GM12878 (cell line): ENCODE data around the gene C1GALT1. TPM values are rescaled to one million over a fixed set of nuclear protein-coding genes. Genes with fewer than 3 reads are reported as not detected.
A peak's percentile ranks its signal among the peaks of the same experiment; 100 is the strongest.

Experiments
- BHLHE40 ChIP-seq, 2 experiments: fragments of 450-650 bp in 1 of 2; IDR thresholded peaks; 2 replicates each; pipeline ENCODE4 v1.6.1; 2011 to 2017; ENCODE audit warnings: low read depth in 2 of 2, borderline replicate concordance in 1 of 2, improper control_type of control experiment in 1 of 2, low read length in 1 of 2, mild to moderate bottlenecking in 1 of 2
- CREM ChIP-seq: IDR thresholded peaks from 2 replicates; pipeline ENCODE4 v1.6.1; 2014; ENCODE audit warnings: antibody characterized with exemption, low read depth
- EGR1 ChIP-seq, 2 experiments: IDR thresholded peaks; 1 replicate in 1 of 2; 2 replicates in 1 of 2; pipeline ENCODE4 v1.6.1; 2011 to 2012; ENCODE audit warnings: low read depth in 2 of 2, low read length in 2 of 2, borderline replicate concordance in 1 of 2, mild to moderate bottlenecking in 1 of 2, moderate library complexity in 1 of 2
- GATAD2B ChIP-seq: fragments of 450-650 bp; conservative IDR thresholded peaks from 2 replicates; pipeline ENCODE4 v1.6.1; 2017; ENCODE audit warnings: low read depth, mild to moderate bottlenecking, moderate library complexity
- HDAC2 ChIP-seq: fragments of 200-600 bp; sonication (generic); IDR thresholded peaks from 2 replicates; pipeline ENCODE4 v1.6.1; 2017
- LARP7 ChIP-seq: fragments of 450-650 bp; IDR thresholded peaks from 2 replicates; pipeline ENCODE4 v1.6.1; 2017; ENCODE audit warnings: mild to moderate bottlenecking
- MYC ChIP-seq: IDR thresholded peaks from 2 replicates; pipeline ENCODE4 v1.6.1; 2011; ENCODE audit warnings: mild to moderate bottlenecking, low read length, moderate library complexity, inconsistent platforms; ENCODE audit not compliant: insufficient read depth, insufficient replicate concordance, insufficient read length, severe bottlenecking
- NFIC ChIP-seq: IDR thresholded peaks from 2 replicates; pipeline ENCODE4 v1.6.1; 2012; ENCODE audit warnings: low read depth, mild to moderate bottlenecking, inconsistent platforms, low read length, moderate library complexity
- NFYA ChIP-seq: IDR thresholded peaks from 2 replicates; pipeline ENCODE4 v1.6.1; 2011; ENCODE audit warnings: low read depth, mild to moderate bottlenecking, low read length, improper control_type of control experiment, borderline replicate concordance
- NFYB ChIP-seq: IDR thresholded peaks from 2 replicates; pipeline ENCODE4 v1.6.1; 2011; ENCODE audit warnings: low read depth, mild to moderate bottlenecking, low read length, improper control_type of control experiment, moderate library complexity; ENCODE audit not compliant: insufficient read depth
- NR2F1 ChIP-seq: fragments of 450-650 bp; conservative IDR thresholded peaks from 2 replicates; pipeline ENCODE4 v1.6.1; 2017; ENCODE audit warnings: mild to moderate bottlenecking
- RAD21 ChIP-seq: IDR thresholded peaks from 2 replicates; pipeline ENCODE4 v1.6.1; 2011; ENCODE audit warnings: mild to moderate bottlenecking, low read depth, low read length, moderate library complexity; ENCODE audit not compliant: insufficient read depth
- SREBF1 ChIP-seq: IDR thresholded peaks from 2 replicates; pipeline ENCODE4 v1.6.1; 2012; ENCODE audit warnings: mild to moderate bottlenecking, low read length
- TBL1XR1 ChIP-seq: IDR thresholded peaks from 2 replicates; pipeline ENCODE4 v1.6.1; 2012; ENCODE audit warnings: low read depth, low read length, improper control_type of control experiment
- ZNF274 ChIP-seq: IDR thresholded peaks from one replicate; pipeline ENCODE4 v1.8.0; 2011; ENCODE audit not compliant: insufficient read length, insufficient read depth
- ZSCAN29 ChIP-seq: fragments of 450-650 bp; IDR thresholded peaks from 2 replicates; pipeline ENCODE4 v1.6.1; 2017; ENCODE audit warnings: mild to moderate bottlenecking, moderate library complexity
- ZZZ3 ChIP-seq: IDR thresholded peaks from 2 replicates; pipeline ENCODE4 v1.6.1; 2011; ENCODE audit warnings: low read depth; ENCODE audit not compliant: control insufficient read depth, insufficient read length
- polyA plus RNA-seq, 11 experiments: library from polyadenylated mRNA; depleted of rRNA in 4 of 11; unstranded in 6 of 11; stranded (reverse) in 5 of 11; fragments of >200 nt; fragmentation: Nextera tagmentation in 4 of 11; fragmentation: Illumina TruSeq in 1 of 11; extraction: Ambion mirVana in 4 of 11; extraction: Trizol in 1 of 11; gene quantifications; 1 replicate in 1 of 11; 2 replicates in 10 of 11; pipeline versions ENCODE4 v1.2.1 to v1.2.3, GENCODE V29; 2011 to 2016; ENCODE audit warnings: inconsistent platforms in 2 of 11, missing spikeins in 2 of 11, low read depth in 1 of 11
- total RNA-seq, 4 experiments: library from RNA; depleted of rRNA in 3 of 4; stranded (reverse); fragments of >200 nt in 3 of 4; fragmentation: Illumina TruSeq in 1 of 4; extraction: Trizol in 1 of 4; gene quantifications; 2 replicates each; pipeline versions ENCODE4 v1.2.1 to v1.2.3, GENCODE V29; 2013 to 2021
- TF ChIP-seq, protein P1 (sequence below): fragments of 450-650 bp; IDR thresholded peaks from 2 replicates; pipeline ENCODE4 v1.6.1; 2016; ENCODE audit warnings: mild to moderate bottlenecking
- TF ChIP-seq, protein P2 (sequence below): fragments of 450-650 bp; IDR thresholded peaks from 2 replicates; pipeline ENCODE4 v1.6.1; 2017; ENCODE audit warnings: mild to moderate bottlenecking, low read depth, inconsistent platforms; ENCODE audit not compliant: poor library complexity, severe bottlenecking
- TF ChIP-seq, protein P3 (sequence below): IDR thresholded peaks from 2 replicates; pipeline ENCODE4 v1.6.1; 2011; ENCODE audit warnings: borderline replicate concordance, low read depth, mild to moderate bottlenecking, moderate library complexity, mixed read lengths, low read length; ENCODE audit not compliant: insufficient read depth; ENCODE audit errors: extremely low read length
- TF ChIP-seq, protein P4 (sequence below): fragments of 450-650 bp; formaldehyde crosslinking; IDR thresholded peaks from 2 replicates; pipeline ENCODE4 v1.4.0; 2022; ENCODE audit warnings: mild to moderate bottlenecking, moderate library complexity
- TF ChIP-seq, protein P5 (sequence below): IDR thresholded peaks from 2 replicates; pipeline ENCODE4 v1.6.1; 2011; ENCODE audit warnings: borderline replicate concordance, low read depth, mild to moderate bottlenecking, moderate library complexity, low read length; ENCODE audit not compliant: insufficient read depth, poor library complexity, severe bottlenecking

The C1GALT1 gene
- total and polyA plus RNA-seq, 10 of the 15 experiments (the other 5 are each of a cell fraction or from before 2014, with no cell fraction given): 1.6 to 25.0 (median 8.5) TPM

DNA sequence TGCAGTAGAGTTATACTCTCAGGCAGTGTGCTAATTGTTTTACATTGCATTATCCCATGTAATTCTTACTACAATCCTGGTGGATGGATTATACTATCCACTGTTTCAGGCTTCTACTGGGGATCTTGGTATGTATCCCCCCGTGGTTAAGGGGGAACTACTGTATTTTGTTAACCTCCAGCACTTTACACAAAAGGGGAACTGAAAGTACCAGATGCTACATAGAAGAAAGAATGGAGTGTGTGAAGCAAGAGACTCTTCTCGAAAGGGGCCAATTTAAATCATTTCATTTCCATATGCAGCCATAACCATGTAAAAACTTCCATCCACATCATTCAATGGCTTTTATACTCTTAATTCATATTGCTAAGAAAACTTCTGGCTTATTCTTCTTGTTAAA, 69.4 kb downstream of the C1GALT1 start (continued):
- TF ChIP-seq, protein P1, sequence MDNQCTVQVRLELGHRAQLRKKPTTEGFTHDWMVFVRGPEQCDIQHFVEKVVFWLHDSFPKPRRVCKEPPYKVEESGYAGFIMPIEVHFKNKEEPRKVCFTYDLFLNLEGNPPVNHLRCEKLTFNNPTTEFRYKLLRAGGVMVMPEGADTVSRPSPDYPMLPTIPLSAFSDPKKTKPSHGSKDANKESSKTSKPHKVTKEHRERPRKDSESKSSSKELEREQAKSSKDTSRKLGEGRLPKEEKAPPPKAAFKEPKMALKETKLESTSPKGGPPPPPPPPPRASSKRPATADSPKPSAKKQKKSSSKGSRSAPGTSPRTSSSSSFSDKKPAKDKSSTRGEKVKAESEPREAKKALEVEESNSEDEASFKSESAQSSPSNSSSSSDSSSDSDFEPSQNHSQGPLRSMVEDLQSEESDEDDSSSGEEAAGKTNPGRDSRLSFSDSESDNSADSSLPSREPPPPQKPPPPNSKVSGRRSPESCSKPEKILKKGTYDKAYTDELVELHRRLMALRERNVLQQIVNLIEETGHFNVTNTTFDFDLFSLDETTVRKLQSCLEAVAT: 0 out of 2 replicates have a peak, but pooled peaks have one; percentile 31
- TF ChIP-seq NFYB: no peak
- TF ChIP-seq BHLHE40 (IDR thresholded peaks at IDR 0.05; ENCODE audit: borderline replicate concordance in 1 of 2, low read depth in 2 of 2, low read length in 1 of 2): peak in 1 of 2 experiments; percentile 74; a peak in 2 of 4 replicates
- no peak for TF ChIP-seq SREBF1
- no peak for TF ChIP-seq ZNF274
- TF ChIP-seq NFYA: no peak
- TF ChIP-seq ZZZ3: no peak
- no peak for TF ChIP-seq TBL1XR1
- peak; percentile 82 for TF ChIP-seq NFIC
- no peak for TF ChIP-seq MYC
- no peak for TF ChIP-seq HDAC2
- TF ChIP-seq RAD21: no peak
- TF ChIP-seq, protein P2, sequence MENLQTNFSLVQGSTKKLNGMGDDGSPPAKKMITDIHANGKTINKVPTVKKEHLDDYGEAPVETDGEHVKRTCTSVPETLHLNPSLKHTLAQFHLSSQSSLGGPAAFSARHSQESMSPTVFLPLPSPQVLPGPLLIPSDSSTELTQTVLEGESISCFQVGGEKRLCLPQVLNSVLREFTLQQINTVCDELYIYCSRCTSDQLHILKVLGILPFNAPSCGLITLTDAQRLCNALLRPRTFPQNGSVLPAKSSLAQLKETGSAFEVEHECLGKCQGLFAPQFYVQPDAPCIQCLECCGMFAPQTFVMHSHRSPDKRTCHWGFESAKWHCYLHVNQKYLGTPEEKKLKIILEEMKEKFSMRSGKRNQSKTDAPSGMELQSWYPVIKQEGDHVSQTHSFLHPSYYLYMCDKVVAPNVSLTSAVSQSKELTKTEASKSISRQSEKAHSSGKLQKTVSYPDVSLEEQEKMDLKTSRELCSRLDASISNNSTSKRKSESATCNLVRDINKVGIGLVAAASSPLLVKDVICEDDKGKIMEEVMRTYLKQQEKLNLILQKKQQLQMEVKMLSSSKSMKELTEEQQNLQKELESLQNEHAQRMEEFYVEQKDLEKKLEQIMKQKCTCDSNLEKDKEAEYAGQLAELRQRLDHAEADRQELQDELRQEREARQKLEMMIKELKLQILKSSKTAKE: peak; percentile 66
- no peak for TF ChIP-seq LARP7
- TF ChIP-seq, protein P3, sequence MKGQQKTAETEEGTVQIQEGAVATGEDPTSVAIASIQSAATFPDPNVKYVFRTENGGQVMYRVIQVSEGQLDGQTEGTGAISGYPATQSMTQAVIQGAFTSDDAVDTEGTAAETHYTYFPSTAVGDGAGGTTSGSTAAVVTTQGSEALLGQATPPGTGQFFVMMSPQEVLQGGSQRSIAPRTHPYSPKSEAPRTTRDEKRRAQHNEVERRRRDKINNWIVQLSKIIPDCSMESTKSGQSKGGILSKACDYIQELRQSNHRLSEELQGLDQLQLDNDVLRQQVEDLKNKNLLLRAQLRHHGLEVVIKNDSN: no peak
- TF ChIP-seq NR2F1: no peak
- TF ChIP-seq, protein P4, sequence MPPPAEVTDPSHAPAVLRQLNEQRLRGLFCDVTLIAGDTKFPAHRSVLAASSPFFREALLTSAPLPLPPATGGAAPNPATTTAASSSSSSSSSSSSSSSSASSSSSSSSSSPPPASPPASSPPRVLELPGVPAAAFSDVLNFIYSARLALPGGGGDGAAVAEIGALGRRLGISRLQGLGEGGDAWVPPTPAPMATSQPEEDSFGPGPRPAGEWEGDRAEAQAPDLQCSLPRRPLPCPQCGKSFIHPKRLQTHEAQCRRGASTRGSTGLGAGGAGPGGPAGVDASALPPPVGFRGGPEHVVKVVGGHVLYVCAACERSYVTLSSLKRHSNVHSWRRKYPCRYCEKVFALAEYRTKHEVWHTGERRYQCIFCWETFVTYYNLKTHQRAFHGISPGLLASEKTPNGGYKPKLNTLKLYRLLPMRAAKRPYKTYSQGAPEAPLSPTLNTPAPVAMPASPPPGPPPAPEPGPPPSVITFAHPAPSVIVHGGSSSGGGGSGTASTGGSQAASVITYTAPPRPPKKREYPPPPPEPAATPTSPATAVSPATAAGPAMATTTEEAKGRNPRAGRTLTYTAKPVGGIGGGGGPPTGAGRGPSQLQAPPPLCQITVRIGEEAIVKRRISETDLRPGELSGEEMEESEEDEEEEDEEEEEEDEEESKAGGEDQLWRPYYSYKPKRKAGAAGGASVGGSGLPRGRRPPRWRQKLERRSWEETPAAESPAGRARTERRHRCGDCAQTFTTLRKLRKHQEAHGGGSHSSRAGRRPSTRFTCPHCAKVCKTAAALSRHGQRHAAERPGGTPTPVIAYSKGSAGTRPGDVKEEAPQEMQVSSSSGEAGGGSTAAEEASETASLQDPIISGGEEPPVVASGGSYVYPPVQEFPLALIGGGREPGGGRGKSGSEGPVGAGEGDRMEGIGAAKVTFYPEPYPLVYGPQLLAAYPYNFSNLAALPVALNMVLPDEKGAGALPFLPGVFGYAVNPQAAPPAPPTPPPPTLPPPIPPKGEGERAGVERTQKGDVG (CRISPR knock-in tag): no peak
- TF ChIP-seq GATAD2B: peak; percentile 80
- TF ChIP-seq, protein P5, sequence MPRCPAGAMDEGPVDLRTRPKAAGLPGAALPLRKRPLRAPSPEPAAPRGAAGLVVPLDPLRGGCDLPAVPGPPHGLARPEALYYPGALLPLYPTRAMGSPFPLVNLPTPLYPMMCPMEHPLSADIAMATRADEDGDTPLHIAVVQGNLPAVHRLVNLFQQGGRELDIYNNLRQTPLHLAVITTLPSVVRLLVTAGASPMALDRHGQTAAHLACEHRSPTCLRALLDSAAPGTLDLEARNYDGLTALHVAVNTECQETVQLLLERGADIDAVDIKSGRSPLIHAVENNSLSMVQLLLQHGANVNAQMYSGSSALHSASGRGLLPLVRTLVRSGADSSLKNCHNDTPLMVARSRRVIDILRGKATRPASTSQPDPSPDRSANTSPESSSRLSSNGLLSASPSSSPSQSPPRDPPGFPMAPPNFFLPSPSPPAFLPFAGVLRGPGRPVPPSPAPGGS: no peak
- no peak for TF ChIP-seq ZSCAN29
- no peak for TF ChIP-seq EGR1 (IDR thresholded peaks at IDR 0.05; ENCODE audit: borderline replicate concordance in 1 of 2, low read depth in 2 of 2, low read length in 2 of 2)
- peak; percentile 66; the same call in 1 of the 2 replicates for TF ChIP-seq CREM
